Measurements from ENCODE around the gene ENPP1.
A peak's percentile ranks its signal among the peaks of the same experiment; 100 is the strongest.

ENPP1 gene

GRCh38 chr6:131807644-131808459, at the start of gene ENPP1:
Gene ENPP1, plus strand, starts transcription at chr6:131808020. Its CDS starts 16 bp downstream, at chr6:131808036.
- peak within 1 kb of the TSS; percentile 58 for H3K4me3 ChIP-seq (ENCODE audit: low read depth, low read length)
- ChIA-PET POLR2A (interaction anchor here (0.6 to 1.8 kb wide), 5 partner anchors 10 to 143 kb away, joined by 3 to 9 read pairs (median 4); partner anchors contain the start of gene CCN2), CTCF (interaction anchor here (0.7 to 1.5 kb wide), 6 partner anchors 107 to 471 kb away, joined by 3 to 5 read pairs (median 3); partner anchors contain the start of gene MED23)
- peaks cover 9% of the 10 kb centered on the region; the same call in 1 of the 2 replicates for H3K4me1 ChIP-seq (ENCODE audit: control insufficient read depth, insufficient read depth, low read length)
- no peaks in the 10 kb centered on the region; a peak in 1 of 3 replicates for H3K36me3 ChIP-seq (ENCODE audit: control insufficient read depth in 2 of 2, insufficient read depth in 1 of 2, low read length in 2 of 2)
- no peaks in the 10 kb centered on the region for H3K9me3 ChIP-seq (ENCODE audit: control insufficient read depth, insufficient read depth, low read depth, low read length)
- peak within 1 kb of the TSS; percentile 95 for H3K27ac ChIP-seq (ENCODE audit: extremely low read depth, low read depth, low read length)
- TF ChIP-seq GLIS1 (tag by site-specific recombination; IDR thresholded peaks at IDR 0.05) (peak; percentile 60), ZBTB8A (tag by site-specific recombination; IDR thresholded peaks at IDR 0.05) (peak; percentile 93), ZNF140 (tag by site-specific recombination; IDR thresholded peaks at IDR 0.05) (peak; percentile 64; the same call in 1 of the 2 replicates), ZBTB21 (tag by site-specific recombination; IDR thresholded peaks at IDR 0.05) (no peak), ZNF335 (tag by site-specific recombination; conservative IDR thresholded peaks at IDR 0.05) (peak; percentile 18; the same call in 1 of the 2 replicates), ZSCAN30 (tag by site-specific recombination; IDR thresholded peaks at IDR 0.05) (peak; percentile 53), ZNF133 (tag by site-specific recombination; IDR thresholded peaks at IDR 0.05) (0 out of 2 replicates have a peak, but pooled peaks have one; percentile 24), KLF8 (tag by site-specific recombination; IDR thresholded peaks at IDR 0.05) (0 out of 2 replicates have a peak, but pooled peaks have one; percentile 51), ZNF548 (tag by site-specific recombination; IDR thresholded peaks at IDR 0.05) (no peak), ZNF501 (tag by site-specific recombination; IDR thresholded peaks at IDR 0.05) (peak; percentile 15; the same call in 1 of the 2 replicates), BCL6B (tag by site-specific recombination; IDR thresholded peaks at IDR 0.05) (no peak), ZNF629 (tag by site-specific recombination; IDR thresholded peaks at IDR 0.05) (peak; percentile 10), ZNF521 (tag by site-specific recombination; IDR thresholded peaks at IDR 0.05) (no peak), SP2 (tag by site-specific recombination; IDR thresholded peaks at IDR 0.05) (peak; percentile 28; the same call in 1 of the 2 replicates), IKZF3 (tag by site-specific recombination; IDR thresholded peaks at IDR 0.05) (0 out of 2 replicates have a peak, but pooled peaks have one; percentile 22), ZBTB26 (tag by site-specific recombination; optimal IDR thresholded peaks at IDR 0.05) (peak; percentile 86), HIC1 (tag by site-specific recombination; IDR thresholded peaks at IDR 0.05) (peak; percentile 71; the same call in 1 of the 2 replicates), BCL11A (tag by site-specific recombination; IDR thresholded peaks at IDR 0.05; ENCODE audit: low read depth) (peak; percentile 85), ZNF398 (tag by site-specific recombination; IDR thresholded peaks at IDR 0.05) (peak; percentile 83), SCRT1 (tag by site-specific recombination; IDR thresholded peaks at IDR 0.05; ENCODE audit: borderline replicate concordance) (0 out of 2 replicates have a peak, but pooled peaks have one; percentile 17), ZBTB20 (tag by site-specific recombination; IDR thresholded peaks at IDR 0.05) (peak; percentile 74)
- TF ChIP-seq, protein P1, sequence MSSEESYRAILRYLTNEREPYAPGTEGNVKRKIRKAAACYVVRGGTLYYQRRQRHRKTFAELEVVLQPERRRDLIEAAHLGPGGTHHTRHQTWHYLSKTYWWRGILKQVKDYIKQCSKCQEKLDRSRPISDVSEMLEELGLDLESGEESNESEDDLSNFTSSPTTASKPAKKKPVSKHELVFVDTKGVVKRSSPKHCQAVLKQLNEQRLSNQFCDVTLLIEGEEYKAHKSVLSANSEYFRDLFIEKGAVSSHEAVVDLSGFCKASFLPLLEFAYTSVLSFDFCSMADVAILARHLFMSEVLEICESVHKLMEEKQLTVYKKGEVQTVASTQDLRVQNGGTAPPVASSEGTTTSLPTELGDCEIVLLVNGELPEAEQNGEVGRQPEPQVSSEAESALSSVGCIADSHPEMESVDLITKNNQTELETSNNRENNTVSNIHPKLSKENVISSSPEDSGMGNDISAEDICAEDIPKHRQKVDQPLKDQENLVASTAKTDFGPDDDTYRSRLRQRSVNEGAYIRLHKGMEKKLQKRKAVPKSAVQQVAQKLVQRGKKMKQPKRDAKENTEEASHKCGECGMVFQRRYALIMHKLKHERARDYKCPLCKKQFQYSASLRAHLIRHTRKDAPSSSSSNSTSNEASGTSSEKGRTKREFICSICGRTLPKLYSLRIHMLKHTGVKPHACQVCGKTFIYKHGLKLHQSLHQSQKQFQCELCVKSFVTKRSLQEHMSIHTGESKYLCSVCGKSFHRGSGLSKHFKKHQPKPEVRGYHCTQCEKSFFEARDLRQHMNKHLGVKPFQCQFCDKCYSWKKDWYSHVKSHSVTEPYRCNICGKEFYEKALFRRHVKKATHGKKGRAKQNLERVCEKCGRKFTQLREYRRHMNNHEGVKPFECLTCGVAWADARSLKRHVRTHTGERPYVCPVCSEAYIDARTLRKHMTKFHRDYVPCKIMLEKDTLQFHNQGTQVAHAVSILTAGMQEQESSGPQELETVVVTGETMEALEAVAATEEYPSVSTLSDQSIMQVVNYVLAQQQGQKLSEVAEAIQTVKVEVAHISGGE (tag by site-specific recombination; conservative IDR thresholded peaks at IDR 0.05; ENCODE audit: low read depth): peak; percentile 84
- TF ChIP-seq, protein P2, sequence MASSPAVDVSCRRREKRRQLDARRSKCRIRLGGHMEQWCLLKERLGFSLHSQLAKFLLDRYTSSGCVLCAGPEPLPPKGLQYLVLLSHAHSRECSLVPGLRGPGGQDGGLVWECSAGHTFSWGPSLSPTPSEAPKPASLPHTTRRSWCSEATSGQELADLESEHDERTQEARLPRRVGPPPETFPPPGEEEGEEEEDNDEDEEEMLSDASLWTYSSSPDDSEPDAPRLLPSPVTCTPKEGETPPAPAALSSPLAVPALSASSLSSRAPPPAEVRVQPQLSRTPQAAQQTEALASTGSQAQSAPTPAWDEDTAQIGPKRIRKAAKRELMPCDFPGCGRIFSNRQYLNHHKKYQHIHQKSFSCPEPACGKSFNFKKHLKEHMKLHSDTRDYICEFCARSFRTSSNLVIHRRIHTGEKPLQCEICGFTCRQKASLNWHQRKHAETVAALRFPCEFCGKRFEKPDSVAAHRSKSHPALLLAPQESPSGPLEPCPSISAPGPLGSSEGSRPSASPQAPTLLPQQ (tag by site-specific recombination; IDR thresholded peaks at IDR 0.05): peak; percentile 61

Measured in HEK293 (cell line).